MM.1S (cell line): Measurements from ENCODE around the gene DBN1.

Source experiments
- EZH2 ChIP-seq: fragments of 300-600 bp; sonication (generic); optimal IDR thresholded peaks from 2 replicates; pipeline ENCODE3; 2017; ENCODE audit warnings: low read depth, mild to moderate bottlenecking, antibody characterized with exemption, low read length, mixed read lengths
- EZH2phosphoT487 ChIP-seq: fragments of 300-600 bp; sonication (generic); IDR thresholded peaks from 2 replicates; pipeline ENCODE4 v1.6.1; 2018; ENCODE audit warnings: antibody characterized with exemption, low read length
- TF ChIP-seq, protein P1 (sequence below): fragments of 300-600 bp; sonication (generic); IDR thresholded peaks from 2 replicates; pipeline ENCODE4 v1.5.1; 2016; ENCODE audit warnings: antibody characterized with exemption, low read length, mixed read lengths

DNA sequence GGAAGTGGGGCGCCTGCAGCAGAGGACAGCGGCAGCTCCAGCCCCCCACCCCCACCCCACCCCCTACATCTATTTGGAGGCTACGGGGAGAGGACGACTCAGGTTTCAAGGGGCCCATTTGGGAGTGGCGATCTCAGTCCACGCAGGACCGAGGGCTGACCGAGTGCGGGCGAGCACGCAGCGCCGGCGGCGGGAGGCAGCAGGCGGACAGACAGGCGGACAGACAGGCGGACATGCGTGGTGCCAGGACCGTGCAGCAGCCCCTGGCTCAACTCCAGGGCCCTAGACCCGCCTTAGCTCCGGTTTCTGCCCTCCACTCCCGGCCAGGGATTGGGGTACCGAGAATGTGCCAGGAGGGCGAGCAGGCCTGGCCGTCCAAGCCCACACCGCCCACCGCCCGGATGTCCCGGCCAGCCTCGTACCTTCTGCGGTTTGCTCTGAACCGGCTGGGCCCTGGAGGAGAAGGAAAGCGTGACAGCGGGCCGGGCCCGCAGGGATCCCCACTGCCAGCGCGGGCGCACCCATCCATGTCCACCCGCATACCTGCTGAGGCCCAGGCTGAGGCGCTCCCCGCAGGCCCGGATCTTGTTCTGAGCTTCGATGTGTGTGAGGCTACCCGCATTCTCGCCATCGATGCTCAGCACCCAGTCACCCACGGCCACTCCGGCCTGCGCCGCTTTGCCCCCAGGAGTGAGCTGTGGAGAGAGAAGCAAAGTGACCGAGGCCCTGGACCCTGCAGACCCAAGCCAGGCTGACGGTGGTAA lies 18.7 kb upstream of the DBN1 start:
- TF ChIP-seq, protein P1, sequence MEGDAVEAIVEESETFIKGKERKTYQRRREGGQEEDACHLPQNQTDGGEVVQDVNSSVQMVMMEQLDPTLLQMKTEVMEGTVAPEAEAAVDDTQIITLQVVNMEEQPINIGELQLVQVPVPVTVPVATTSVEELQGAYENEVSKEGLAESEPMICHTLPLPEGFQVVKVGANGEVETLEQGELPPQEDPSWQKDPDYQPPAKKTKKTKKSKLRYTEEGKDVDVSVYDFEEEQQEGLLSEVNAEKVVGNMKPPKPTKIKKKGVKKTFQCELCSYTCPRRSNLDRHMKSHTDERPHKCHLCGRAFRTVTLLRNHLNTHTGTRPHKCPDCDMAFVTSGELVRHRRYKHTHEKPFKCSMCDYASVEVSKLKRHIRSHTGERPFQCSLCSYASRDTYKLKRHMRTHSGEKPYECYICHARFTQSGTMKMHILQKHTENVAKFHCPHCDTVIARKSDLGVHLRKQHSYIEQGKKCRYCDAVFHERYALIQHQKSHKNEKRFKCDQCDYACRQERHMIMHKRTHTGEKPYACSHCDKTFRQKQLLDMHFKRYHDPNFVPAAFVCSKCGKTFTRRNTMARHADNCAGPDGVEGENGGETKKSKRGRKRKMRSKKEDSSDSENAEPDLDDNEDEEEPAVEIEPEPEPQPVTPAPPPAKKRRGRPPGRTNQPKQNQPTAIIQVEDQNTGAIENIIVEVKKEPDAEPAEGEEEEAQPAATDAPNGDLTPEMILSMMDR = no peak
- no peak for TF ChIP-seq EZH2phosphoT487
- no peak for TF ChIP-seq EZH2
